ENCODE results near the gene PUDP.
"Not testable (repeated sequence)": the region's sequence is repeated elsewhere in the genome, so short reads cannot be mapped to it uniquely, and the experiment has no call there.

Gene PUDP

GRCh38 chrX:7024850-7025249 is 123.1 kb downstream of the PUDP start:
- no peak for DNase-seq

- not testable (repeated sequence) for DNase-seq
Measured at GRCh38 chrX:7022996-7023395, 125.0 kb downstream of the PUDP start.

GRCh38 chrX:7021991-7022390 is 126.0 kb downstream of the PUDP start:
- DNase-seq = no peak

GRCh38 chrX:7019555-7019954 is 128.4 kb downstream of the PUDP start:
- no peak for DNase-seq

- DNase-seq = not testable (repeated sequence)
Measured at GRCh38 chrX:7012262-7012834, 135.6 kb downstream of the PUDP start.

- DNase-seq = not testable (repeated sequence)
Measured at GRCh38 chrX:7010897-7011296, 137.1 kb downstream of the PUDP start.

- DNase-seq = not testable (repeated sequence)
Measured at GRCh38 chrX:7007328-7007727, 140.6 kb downstream of the PUDP start.
